Neural cell (in vitro differentiated cells): ENCODE data around the gene PDE4D. TPM values are rescaled to one million over a fixed set of nuclear protein-coding genes. Genes with fewer than 3 reads are reported as not detected.

Experiments used
- H2AFZ ChIP-seq: fragments of 200-600, 300-800 bp; sonication (generic), shearing (Covaris generic); 2 replicates; pipeline ENCODE4 v1.6.0; 2014; ENCODE audit warnings: low read depth, mild to moderate bottlenecking, antibody characterized with exemption, low read length, moderate library complexity
- H3F3A ChIP-seq: fragments of 200-600 bp; shearing (Covaris generic); 2 replicates; pipeline ENCODE4 v1.6.1; 2016; ENCODE audit warnings: mild to moderate bottlenecking, moderate library complexity, mixed read lengths, antibody characterized with exemption, low read length; ENCODE audit not compliant: insufficient read depth, poor library complexity, severe bottlenecking
- H3K27ac ChIP-seq: fragments of 200-600, 300-800 bp; sonication (generic), shearing (Covaris generic); 2 replicates; pipeline ENCODE4 v1.5.1; 2014; ENCODE audit warnings: mild to moderate bottlenecking, low read length, moderate library complexity
- H3K27me3 ChIP-seq: fragments of 300-800, 200-600 bp; sonication (generic), shearing (Covaris generic); 2 replicates; pipeline ENCODE4 v1.6.0; 2014; ENCODE audit warnings: mild to moderate bottlenecking, low read depth, low read length, moderate library complexity; ENCODE audit not compliant: insufficient read depth
- H3K36me3 ChIP-seq: fragments of 300-800, 200-600 bp; sonication (generic), shearing (Covaris generic); 2 replicates; pipeline ENCODE4 v1.5.1; 2014; ENCODE audit warnings: mild to moderate bottlenecking, antibody characterized with exemption, low read length, moderate library complexity; ENCODE audit not compliant: insufficient read depth
- H3K4me2 ChIP-seq: fragments of 300-800, 200-600 bp; sonication (generic), shearing (Covaris generic); 2 replicates; pipeline ENCODE4 v1.6.0; 2014; ENCODE audit warnings: mild to moderate bottlenecking, low read length
- H3K4me3 ChIP-seq: fragments of 300-800, 200-600 bp; sonication (generic), shearing (Covaris generic); 2 replicates; pipeline ENCODE4 v1.5.1; 2014; ENCODE audit warnings: mild to moderate bottlenecking, low read length, moderate library complexity
- H3K79me2 ChIP-seq: fragments of 200-600 bp; shearing (Covaris generic); replicated peaks from 2 replicates; pipeline ENCODE4 v1.6.0; 2014; ENCODE audit warnings: mild to moderate bottlenecking, low read length, moderate library complexity; ENCODE audit not compliant: insufficient read depth
- H3K9ac ChIP-seq: fragments of 300-800, 200-600 bp; sonication (generic), shearing (Covaris generic); 2 replicates; pipeline ENCODE4 v1.6.1; 2016; ENCODE audit warnings: mild to moderate bottlenecking, low read length, mixed read lengths
- H3K9me2 ChIP-seq: fragments of 200-600 bp; shearing (Covaris generic); 2 replicates; pipeline ENCODE4 v1.6.1; 2016; ENCODE audit warnings: mild to moderate bottlenecking, low read length, mixed read lengths; ENCODE audit not compliant: insufficient read depth
- H3K9me3 ChIP-seq: fragments of 200-600, 300-800 bp; sonication (generic), shearing (Covaris generic); 2 replicates; pipeline ENCODE4 v1.6.1; 2016; ENCODE audit warnings: mild to moderate bottlenecking, mixed run types, low read length, moderate library complexity, mixed read lengths
- H4K20me1 ChIP-seq: fragments of 200-600 bp; shearing (Covaris generic); 2 replicates; pipeline ENCODE4 v1.6.1; 2016; ENCODE audit warnings: mild to moderate bottlenecking, mixed run types; ENCODE audit not compliant: insufficient read depth
- CTCF ChIP-seq: fragments of 450-650 bp; IDR thresholded peaks from 2 replicates; pipeline ENCODE4 v1.5.1; 2014; ENCODE audit warnings: antibody characterized with exemption, mild to moderate bottlenecking, moderate library complexity; ENCODE audit not compliant: poor library complexity, severe bottlenecking
- EP300 ChIP-seq: fragments of 450-650 bp; conservative IDR thresholded peaks from 2 replicates; pipeline ENCODE4 v1.6.1; 2014; ENCODE audit warnings: antibody characterized with exemption, mild to moderate bottlenecking, moderate library complexity; ENCODE audit not compliant: poor library complexity, severe bottlenecking
- EZH2 ChIP-seq: fragments of 200-600, 300-800 bp; shearing (Covaris generic), sonication (generic); IDR thresholded peaks from 2 replicates; pipeline ENCODE4 v1.6.1; 2014; ENCODE audit warnings: antibody characterized with exemption, low read length, borderline replicate concordance, mild to moderate bottlenecking; ENCODE audit not compliant: insufficient read depth, poor library complexity, severe bottlenecking
- MXI1 ChIP-seq: fragments of 450-650 bp; conservative IDR thresholded peaks from 2 replicates; pipeline ENCODE4 v1.6.1; 2014; ENCODE audit warnings: antibody characterized with exemption, mild to moderate bottlenecking; ENCODE audit not compliant: poor library complexity, severe bottlenecking
- POLR2AphosphoS5 ChIP-seq: IDR thresholded peaks from 2 replicates; pipeline ENCODE4 v1.6.1; 2012
- RAD21 ChIP-seq: fragments of 450-650 bp; conservative IDR thresholded peaks from 2 replicates; pipeline ENCODE4 v1.6.1; 2014; ENCODE audit warnings: antibody characterized with exemption, mild to moderate bottlenecking, moderate library complexity
- REST ChIP-seq: IDR thresholded peaks from 2 replicates; pipeline ENCODE4 v1.6.1; 2012; ENCODE audit warnings: borderline replicate concordance
- SMC3 ChIP-seq: fragments of 450-650 bp; conservative IDR thresholded peaks from 2 replicates; pipeline ENCODE4 v1.6.1; 2014; ENCODE audit warnings: antibody characterized with exemption, mild to moderate bottlenecking, moderate library complexity; ENCODE audit not compliant: poor library complexity
- TAF1 ChIP-seq: IDR thresholded peaks from 2 replicates; pipeline ENCODE4 v1.6.1; 2012; ENCODE audit warnings: low read depth
- polyA plus RNA-seq: library from polyadenylated mRNA; depleted of rRNA; stranded (reverse); fragments of >200 nt; gene quantifications from 2 replicates; pipeline ENCODE4 v1.2.3, GENCODE V29; 2014

Gene PDE4D
- polyA plus RNA-seq, 1 donor from 2014 or later = 42.8 TPM

GRCh38 chr5:58929726-58930125 is 963.8 kb downstream of the PDE4D start:
- Histone ChIP-seq H3K27me3 (no peaks in the 10 kb centered on the region), H3K4me2 (no peak overlapping the region), H3F3A (no peaks in the 10 kb centered on the region), H3K36me3 (no peaks in the 10 kb centered on the region), H3K9me2 (no peaks in the 10 kb centered on the region), H2AFZ (no peak overlapping the region), H3K4me3 (no peak overlapping the region), H3K79me2 (no peaks in the 10 kb centered on the region), H3K9ac (no peak overlapping the region), H3K27ac (no peak overlapping the region), H3K9me3 (no peaks in the 10 kb centered on the region), H4K20me1 (no peaks in the 10 kb centered on the region)
- TF ChIP-seq RAD21 (no peak), EP300 (no peak), CTCF (no peak), TAF1 (no peak), POLR2AphosphoS5 (no peak), REST (no peak), MXI1 (no peak), EZH2 (no peak), SMC3 (no peak)

- TF ChIP-seq RAD21 (no peak), CTCF (no peak), TAF1 (no peak), EZH2 (no peak), MXI1 (no peak), POLR2AphosphoS5 (no peak), REST (no peak), SMC3 (no peak), EP300 (no peak)
- H2AFZ ChIP-seq = no peak overlapping the region
- no peaks in the 10 kb centered on the region for H3F3A ChIP-seq
- H3K4me2 ChIP-seq = no peak overlapping the region
- no peaks in the 10 kb centered on the region for H3K9me2 ChIP-seq
- H3K4me3 ChIP-seq = no peak overlapping the region
- H3K27me3 ChIP-seq = no peaks in the 10 kb centered on the region
- no peak overlapping the region for H3K27ac ChIP-seq
- H3K9ac ChIP-seq = no peak overlapping the region
- no peaks in the 10 kb centered on the region for H3K9me3 ChIP-seq
- no peaks in the 10 kb centered on the region for H3K36me3 ChIP-seq
- H3K79me2 ChIP-seq = no peaks in the 10 kb centered on the region
- no peaks in the 10 kb centered on the region for H4K20me1 ChIP-seq
These were observed 965.6 kb downstream of the PDE4D start for GRCh38 chr5:58927938-58928337.
